H7 (cell line): ENCODE data around the gene ABLIM2. TPM values are rescaled to one million over a fixed set of nuclear protein-coding genes. Genes with fewer than 3 reads are reported as not detected.
"Not testable (repeated sequence)": the region's sequence is repeated elsewhere in the genome, so short reads cannot be mapped to it uniquely, and the experiment has no call there.

Experiments
- DNase-seq: peaks from one replicate; pipeline ENCODE4 v3.0.0; 2012
- H3K27me3 ChIP-seq: 2 replicates; pipeline ENCODE4 v1.6.0; 2011; ENCODE audit warnings: mild to moderate bottlenecking, low read length; ENCODE audit not compliant: control insufficient read depth, insufficient read depth
- H3K36me3 ChIP-seq: replicated peaks from 2 replicates; pipeline ENCODE4 v1.5.1; 2011; ENCODE audit warnings: low read length; ENCODE audit not compliant: control insufficient read depth, insufficient read depth
- H3K4me3 ChIP-seq: 2 replicates; pipeline ENCODE4 v1.5.1; 2011; ENCODE audit warnings: low read depth, mild to moderate bottlenecking, control low read depth, low read length, moderate library complexity; ENCODE audit not compliant: insufficient read depth
- total RNA-seq: library from RNA; depleted of rRNA; stranded (reverse); fragments of >200 nt; shearing (Covaris generic); gene quantifications from 2 replicates; pipeline ENCODE4 v1.2.3, GENCODE V29; 2014

The ABLIM2 gene
- total RNA-seq, 1 experiment from 2014 or later = 1.9 TPM

DNA sequence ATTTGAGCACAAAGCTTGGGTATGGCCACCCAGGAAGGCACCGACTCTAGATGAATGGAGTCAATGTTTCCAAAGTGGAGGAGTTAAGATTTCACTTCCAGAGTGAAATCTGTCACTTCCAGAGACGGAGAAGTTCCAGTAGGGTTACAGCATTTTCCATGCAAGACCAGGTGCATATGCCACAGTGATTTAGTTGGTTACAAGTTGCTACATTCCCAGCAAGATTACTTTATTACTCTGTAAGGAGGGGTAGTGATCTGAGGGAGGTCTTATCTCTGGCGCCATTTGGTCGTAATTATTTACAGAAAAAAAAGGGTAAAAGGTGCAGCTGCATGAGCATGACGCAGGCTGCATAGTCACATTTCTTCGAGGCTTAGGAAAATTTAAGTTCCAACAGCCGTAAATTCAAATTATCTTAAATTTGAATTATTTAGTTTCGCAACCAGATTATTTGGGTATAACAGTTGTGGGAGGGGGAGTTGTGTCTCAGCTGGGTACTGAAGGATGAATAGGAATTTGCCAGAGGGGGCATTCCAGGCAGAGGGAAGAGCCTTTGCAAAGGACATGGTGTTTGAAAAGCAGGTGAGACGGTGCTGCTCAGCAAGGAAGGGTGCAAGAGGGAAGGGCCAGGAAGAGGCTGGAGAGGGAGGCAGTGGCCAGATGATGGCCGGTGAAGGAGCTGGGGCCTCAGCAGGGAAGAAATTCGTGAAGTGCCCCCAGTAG, 201.5 kb downstream of the ABLIM2 start:
- H3K27me3 ChIP-seq = no peaks in the 10 kb centered on the region
- DNase-seq = no peak
- H3K36me3 ChIP-seq = no peaks in the 10 kb centered on the region
- H3K4me3 ChIP-seq = no peak overlapping the region

GRCh38 chr4:7956270-7956808, 202.3 kb downstream of the ABLIM2 start:
- no peak for DNase-seq
- H3K4me3 ChIP-seq = no peak overlapping the region
- no peaks in the 10 kb centered on the region for H3K36me3 ChIP-seq
- H3K27me3 ChIP-seq = no peaks in the 10 kb centered on the region

- no peak overlapping the region for H3K4me3 ChIP-seq
- H3K27me3 ChIP-seq = no peaks in the 10 kb centered on the region
- no peak for DNase-seq
- H3K36me3 ChIP-seq = no peaks in the 10 kb centered on the region
Measured at GRCh38 chr4:7955393-7955792, 203.2 kb downstream of the ABLIM2 start.

DNA sequence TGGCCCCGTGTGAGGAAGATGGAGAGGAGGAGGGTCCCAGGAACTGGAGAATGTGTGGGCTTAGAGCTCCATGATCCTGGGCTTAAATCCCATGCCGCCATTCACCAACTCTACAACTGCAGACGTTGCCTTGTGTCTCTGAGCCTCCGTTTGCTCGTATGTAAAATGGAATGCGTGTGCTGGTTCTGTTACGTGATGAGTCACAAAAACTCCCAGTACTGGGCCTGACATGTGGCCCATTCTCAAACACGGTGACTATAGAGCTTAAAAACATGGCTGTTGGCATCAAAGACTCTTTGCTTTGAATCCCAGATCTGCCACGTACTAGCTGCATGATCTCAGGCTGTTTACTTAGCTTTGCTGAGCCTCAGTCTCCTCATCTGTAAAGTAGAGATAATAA, 206.0 kb downstream of the ABLIM2 start:
- Histone ChIP-seq H3K36me3 (no peaks in the 10 kb centered on the region), H3K27me3 (no peaks in the 10 kb centered on the region), H3K4me3 (no peak overlapping the region)
- DNase-seq = no peak

DNA sequence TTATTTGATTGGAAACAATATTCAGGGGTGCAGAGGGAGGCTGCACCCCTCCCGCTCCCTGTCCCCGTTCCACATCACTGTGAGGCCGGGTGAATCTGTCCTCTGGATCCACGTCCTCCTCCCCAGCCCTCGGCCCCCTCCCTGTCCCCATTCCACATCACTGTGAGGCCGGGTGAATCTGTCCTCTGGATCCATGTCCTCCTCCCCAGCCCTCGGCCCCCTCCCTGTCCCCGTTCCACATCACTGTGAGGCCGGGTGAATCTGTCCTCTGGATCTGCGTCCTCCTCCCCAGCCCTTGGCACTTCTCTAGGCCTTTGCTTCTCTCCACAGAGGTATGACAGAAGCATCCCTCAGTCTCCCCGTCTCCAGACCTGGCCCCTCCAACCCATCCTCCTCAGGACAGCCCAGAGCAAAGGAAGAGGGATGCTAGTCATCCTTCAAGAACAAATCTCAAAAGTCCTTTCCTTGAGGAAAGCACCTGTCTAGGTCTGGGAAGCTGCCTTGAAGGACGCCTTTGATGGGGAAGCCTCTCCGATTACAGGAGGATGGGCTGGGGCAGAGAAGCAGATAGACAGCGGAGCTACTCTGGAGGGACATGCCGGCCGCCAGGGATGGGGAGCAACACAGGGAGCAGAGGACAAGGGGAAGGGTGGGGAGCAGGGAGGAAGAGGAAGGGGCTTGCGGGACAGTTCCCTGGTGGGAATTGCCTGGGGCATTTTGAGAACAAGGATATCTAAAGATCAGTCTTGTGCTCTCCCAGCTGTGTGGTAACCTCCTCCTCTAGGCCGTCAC, 208.1 kb downstream of the ABLIM2 start:
- Histone ChIP-seq H3K27me3 (no peaks in the 10 kb centered on the region), H3K4me3 (no peak overlapping the region), H3K36me3 (no peaks in the 10 kb centered on the region)
- no peak for DNase-seq

- DNase-seq = no peak
- no peak overlapping the region for H3K4me3 ChIP-seq
- H3K27me3 ChIP-seq = no peaks in the 10 kb centered on the region
- no peaks in the 10 kb centered on the region for H3K36me3 ChIP-seq
Measured at GRCh38 chr4:7949759-7950158, 208.9 kb downstream of the ABLIM2 start.

- H3K27me3 ChIP-seq = no peaks in the 10 kb centered on the region
- no peak for DNase-seq
- H3K36me3 ChIP-seq = no peaks in the 10 kb centered on the region
- H3K4me3 ChIP-seq = no peak overlapping the region
Measured at GRCh38 chr4:7947927-7948326, 210.7 kb downstream of the ABLIM2 start.

DNA sequence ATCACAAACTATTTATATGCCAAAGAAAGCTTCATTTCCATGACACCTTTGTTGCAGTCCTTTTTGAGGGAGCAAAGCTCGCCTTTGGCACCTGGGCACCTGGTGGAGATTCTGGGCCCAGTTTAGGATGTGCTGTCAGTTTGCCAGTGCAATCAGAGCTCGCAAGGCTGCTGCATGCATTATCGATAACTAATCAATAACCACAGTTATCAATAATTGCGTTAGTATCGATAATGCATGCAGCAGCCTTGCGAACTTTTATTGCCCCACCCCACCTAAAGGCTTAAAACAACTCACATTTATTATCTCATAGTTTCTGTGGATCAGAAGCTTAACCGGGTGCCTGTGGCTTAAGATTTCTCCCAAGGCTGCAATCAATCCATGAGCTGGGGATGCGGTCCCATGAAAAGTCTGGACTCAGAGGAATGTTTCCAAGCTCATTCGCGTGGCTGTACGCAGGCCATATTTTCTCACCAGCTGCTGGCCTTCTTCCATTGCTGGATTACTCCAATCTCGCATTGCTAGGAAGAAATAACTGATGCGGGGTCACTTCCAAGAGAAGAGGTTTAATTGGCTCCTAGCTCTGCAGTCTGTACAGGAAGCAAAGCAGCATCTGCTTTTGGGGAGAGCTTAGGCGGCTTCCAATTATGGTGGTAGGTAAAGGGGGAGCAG, 212.8 kb downstream of the ABLIM2 start:
- no peak for DNase-seq
- Histone ChIP-seq H3K27me3 (no peaks in the 10 kb centered on the region), H3K4me3 (no peak overlapping the region), H3K36me3 (no peaks in the 10 kb centered on the region)

GRCh38 chr4:7944599-7945220, 213.9 kb downstream of the ABLIM2 start:
- DNase-seq = no peak
- Histone ChIP-seq H3K36me3 (no peaks in the 10 kb centered on the region), H3K27me3 (no peaks in the 10 kb centered on the region), H3K4me3 (no peak overlapping the region)

- not testable (repeated sequence) for H3K36me3 ChIP-seq, H3K27me3 ChIP-seq, H3K4me3 ChIP-seq, DNase-seq
Measured at GRCh38 chr4:7943688-7944087, 214.9 kb downstream of the ABLIM2 start.

GRCh38 chr4:7943211-7943610, 215.4 kb downstream of the ABLIM2 start:
- Histone ChIP-seq H3K27me3 (peaks cover 2% of the 10 kb centered on the region; the same call in 1 of the 2 replicates), H3K36me3 (no peaks in the 10 kb centered on the region), H3K4me3 (no peak overlapping the region)
- no peak for DNase-seq

DNA sequence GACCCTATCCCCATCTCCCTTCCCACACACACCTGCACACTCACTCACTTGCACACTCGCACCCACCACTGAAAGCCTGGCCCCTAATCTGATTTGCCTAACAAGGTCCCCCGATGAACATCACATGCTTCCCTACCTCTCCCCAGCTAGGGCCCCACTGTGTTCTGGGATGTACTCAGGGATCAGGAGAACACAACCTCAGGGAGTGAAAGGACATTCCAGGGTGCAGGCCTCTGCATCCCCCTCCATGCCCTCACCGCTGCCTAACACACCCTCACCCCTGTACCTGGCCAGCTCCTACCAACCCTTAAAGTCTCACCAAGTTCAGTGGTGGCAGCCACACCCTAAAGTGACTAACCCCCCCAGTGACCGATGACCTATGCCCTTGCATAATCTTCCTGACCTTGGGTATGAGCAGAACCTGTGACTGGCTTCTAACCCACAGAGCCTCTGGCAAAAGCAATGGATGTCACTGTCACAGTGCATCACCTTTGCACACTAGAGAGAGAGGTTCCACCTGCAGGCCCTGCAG, 216.6 kb downstream of the ABLIM2 start:
- Histone ChIP-seq H3K36me3 (no peaks in the 10 kb centered on the region), H3K27me3 (peaks cover 2% of the 10 kb centered on the region; the same call in 1 of the 2 replicates), H3K4me3 (no peak overlapping the region)
- DNase-seq = no peak

GRCh38 chr4:7941111-7941964, 217.3 kb downstream of the ABLIM2 start:
- H3K4me3 ChIP-seq = no peak overlapping the region
- H3K27me3 ChIP-seq = peaks cover 2% of the 10 kb centered on the region; the same call in 1 of the 2 replicates
- no peak for DNase-seq
- H3K36me3 ChIP-seq = no peaks in the 10 kb centered on the region
